ENCODE results near the gene COG8.

DNA sequence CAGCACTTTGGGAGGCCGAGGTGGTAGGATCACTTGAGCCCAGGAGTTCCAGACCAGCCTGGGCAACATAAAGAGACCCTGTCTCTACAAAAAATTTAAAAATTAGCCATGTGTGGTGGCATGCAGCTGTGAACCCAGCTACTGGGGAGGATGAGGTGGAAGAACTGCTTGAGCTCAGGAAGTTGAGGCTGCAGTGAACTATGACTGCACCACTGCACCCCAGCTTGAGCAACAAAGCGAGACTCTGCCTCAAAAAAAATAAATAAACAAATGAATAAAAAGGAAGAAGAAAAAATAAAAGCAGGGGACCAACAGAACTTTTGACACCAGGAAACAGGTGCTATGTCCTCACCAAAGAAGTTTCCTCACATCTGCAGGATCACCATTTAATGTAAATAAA, 32.2 kb upstream of the COG8 start:
- TF ChIP-seq, protein P1, sequence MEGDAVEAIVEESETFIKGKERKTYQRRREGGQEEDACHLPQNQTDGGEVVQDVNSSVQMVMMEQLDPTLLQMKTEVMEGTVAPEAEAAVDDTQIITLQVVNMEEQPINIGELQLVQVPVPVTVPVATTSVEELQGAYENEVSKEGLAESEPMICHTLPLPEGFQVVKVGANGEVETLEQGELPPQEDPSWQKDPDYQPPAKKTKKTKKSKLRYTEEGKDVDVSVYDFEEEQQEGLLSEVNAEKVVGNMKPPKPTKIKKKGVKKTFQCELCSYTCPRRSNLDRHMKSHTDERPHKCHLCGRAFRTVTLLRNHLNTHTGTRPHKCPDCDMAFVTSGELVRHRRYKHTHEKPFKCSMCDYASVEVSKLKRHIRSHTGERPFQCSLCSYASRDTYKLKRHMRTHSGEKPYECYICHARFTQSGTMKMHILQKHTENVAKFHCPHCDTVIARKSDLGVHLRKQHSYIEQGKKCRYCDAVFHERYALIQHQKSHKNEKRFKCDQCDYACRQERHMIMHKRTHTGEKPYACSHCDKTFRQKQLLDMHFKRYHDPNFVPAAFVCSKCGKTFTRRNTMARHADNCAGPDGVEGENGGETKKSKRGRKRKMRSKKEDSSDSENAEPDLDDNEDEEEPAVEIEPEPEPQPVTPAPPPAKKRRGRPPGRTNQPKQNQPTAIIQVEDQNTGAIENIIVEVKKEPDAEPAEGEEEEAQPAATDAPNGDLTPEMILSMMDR (conservative IDR thresholded peaks at IDR 0.05; ENCODE audit: low read depth in 2 of 2): no peak
- no peak for TF ChIP-seq EZH2 (IDR thresholded peaks at IDR 0.05; ENCODE audit: low read depth, unreplicated experiment)
- no peak for TF ChIP-seq EZH2phosphoT487 (IDR thresholded peaks at IDR 0.05; ENCODE audit: unreplicated experiment)
- no peak for TF ChIP-seq POLR2AphosphoS5 (IDR thresholded peaks at IDR 0.05; ENCODE audit: low read depth)
- TF ChIP-seq, protein P2, sequence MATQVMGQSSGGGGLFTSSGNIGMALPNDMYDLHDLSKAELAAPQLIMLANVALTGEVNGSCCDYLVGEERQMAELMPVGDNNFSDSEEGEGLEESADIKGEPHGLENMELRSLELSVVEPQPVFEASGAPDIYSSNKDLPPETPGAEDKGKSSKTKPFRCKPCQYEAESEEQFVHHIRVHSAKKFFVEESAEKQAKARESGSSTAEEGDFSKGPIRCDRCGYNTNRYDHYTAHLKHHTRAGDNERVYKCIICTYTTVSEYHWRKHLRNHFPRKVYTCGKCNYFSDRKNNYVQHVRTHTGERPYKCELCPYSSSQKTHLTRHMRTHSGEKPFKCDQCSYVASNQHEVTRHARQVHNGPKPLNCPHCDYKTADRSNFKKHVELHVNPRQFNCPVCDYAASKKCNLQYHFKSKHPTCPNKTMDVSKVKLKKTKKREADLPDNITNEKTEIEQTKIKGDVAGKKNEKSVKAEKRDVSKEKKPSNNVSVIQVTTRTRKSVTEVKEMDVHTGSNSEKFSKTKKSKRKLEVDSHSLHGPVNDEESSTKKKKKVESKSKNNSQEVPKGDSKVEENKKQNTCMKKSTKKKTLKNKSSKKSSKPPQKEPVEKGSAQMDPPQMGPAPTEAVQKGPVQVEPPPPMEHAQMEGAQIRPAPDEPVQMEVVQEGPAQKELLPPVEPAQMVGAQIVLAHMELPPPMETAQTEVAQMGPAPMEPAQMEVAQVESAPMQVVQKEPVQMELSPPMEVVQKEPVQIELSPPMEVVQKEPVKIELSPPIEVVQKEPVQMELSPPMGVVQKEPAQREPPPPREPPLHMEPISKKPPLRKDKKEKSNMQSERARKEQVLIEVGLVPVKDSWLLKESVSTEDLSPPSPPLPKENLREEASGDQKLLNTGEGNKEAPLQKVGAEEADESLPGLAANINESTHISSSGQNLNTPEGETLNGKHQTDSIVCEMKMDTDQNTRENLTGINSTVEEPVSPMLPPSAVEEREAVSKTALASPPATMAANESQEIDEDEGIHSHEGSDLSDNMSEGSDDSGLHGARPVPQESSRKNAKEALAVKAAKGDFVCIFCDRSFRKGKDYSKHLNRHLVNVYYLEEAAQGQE (IDR thresholded peaks at IDR 0.05; ENCODE audit: unreplicated experiment): no peak
- no peak for TF ChIP-seq CREB1 (CRISPR knock-in tag; IDR thresholded peaks at IDR 0.05; ENCODE audit: low read depth)
- no peak for TF ChIP-seq ZNF114 (CRISPR knock-in tag; IDR thresholded peaks at IDR 0.05)
- no peak for TF ChIP-seq JUNB (IDR thresholded peaks at IDR 0.05; ENCODE audit: unreplicated experiment)
- TF ChIP-seq ZNF331 (CRISPR knock-in tag; IDR thresholded peaks at IDR 0.05; ENCODE audit: low read depth): no peak

Data from GM23338 (cell line).